GM21528 (cell line): Measurements from ENCODE around the gene KRT12.

ENCODE experiments used
- ATAC-seq: cut with Tn5 transposase; IDR thresholded peaks from one replicate; pipeline ENCODE4 v1.9.1; 2021; ENCODE audit warnings: mild to moderate bottlenecking, moderate library complexity; ENCODE audit not compliant: unreplicated experiment, low FRiP score

KRT12 gene

DNA sequence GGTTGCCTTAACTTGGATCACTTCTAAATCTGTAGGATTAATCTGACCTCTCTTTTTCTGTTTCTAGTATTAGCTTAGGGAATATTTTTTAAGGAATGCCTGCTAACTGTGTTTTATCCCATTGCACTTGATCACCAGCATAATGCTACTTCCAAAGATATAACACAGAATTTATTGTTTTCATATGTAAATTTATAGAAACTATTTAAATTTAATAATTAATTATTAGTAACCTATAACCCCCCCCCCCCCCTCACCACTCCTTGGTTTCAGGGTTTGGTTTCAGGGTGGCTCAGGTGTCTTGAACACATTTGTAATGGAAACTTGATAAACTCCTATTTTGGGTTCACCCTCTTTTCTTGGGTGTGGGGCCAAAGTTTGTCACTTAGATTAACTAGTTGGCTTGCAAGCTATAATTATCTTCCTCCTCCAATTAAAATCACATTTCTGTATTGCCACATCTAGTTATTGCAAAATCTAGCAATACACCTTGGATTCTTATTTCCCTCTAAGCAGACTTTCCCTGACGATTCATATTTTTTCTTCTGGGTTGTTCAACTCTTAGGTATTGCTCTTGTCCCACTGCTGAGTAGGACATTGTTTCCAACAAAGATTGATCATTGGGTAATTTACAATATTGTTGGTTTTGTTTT is 18.3 kb downstream of the KRT12 start:
- no peak for ATAC-seq

DNA sequence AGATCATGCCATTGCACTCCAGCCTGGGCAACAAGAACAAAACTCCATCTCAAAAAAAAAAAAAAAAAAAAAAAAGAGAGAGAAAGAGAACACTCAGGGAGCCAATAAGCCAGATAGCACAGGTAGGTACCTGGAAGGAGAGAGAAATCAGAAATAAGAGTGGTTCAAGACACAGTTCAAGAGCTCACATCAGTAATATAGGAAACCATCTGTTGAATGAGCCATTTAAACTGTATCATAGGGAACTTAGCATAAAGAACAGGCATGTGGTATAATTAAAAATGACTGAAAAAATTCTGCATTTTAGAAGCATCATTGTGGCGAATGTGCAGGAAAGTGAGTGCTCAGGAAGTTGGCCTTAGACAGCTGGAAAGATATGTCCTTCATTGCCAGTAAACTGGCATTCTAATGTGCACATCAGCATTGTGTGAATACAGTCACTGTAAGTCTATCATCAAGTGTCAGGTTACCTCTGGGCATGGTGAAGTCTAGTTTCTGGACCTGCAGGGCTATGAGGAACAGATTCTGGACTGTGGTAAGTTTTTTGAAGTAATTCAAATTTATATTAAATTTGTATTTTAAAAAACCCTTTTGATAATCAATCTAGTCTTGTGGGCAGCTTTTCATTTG is 20.4 kb downstream of the KRT12 start:
- no peak for ATAC-seq

DNA sequence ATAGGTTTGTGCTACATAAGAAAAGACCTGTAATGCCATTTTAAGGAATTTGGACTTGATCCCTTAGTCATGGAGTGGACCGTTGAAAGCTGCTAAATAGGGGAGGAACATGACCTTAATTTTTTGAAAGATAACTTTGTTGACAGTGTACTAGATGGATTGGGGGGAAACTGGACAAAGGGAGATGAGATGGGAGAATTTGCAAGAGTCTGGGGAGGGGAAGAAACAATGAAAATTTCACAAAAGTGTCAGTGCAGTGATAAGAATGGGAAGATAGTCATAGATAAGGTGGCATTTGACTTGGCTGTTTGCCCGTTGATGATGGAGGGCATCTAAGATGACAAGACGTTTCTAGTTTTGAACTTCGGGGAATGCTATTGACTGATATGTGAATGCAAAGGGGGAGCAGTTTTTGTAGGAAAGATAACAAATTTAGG is 22.3 kb downstream of the KRT12 start:
- no peak for ATAC-seq

DNA sequence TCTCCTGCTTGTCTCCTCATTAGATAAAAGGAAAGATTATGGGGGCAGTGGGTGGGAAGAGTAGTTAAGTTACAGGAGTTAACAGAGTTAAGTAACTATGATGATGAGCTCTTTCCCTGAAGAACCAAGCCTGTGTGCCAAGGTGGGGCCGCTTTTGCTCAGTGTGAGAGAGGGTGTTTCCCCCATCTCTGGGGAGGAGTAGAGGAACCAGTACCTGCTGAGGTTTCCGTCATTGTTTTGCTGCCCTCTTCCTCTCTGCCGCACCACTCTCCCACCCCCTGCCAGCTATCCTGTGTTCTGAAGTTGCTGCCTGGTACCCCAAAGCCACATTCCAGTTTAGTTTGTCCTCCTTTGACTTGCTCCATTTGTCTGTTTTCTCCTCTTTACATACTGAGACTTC is 23.8 kb downstream of the KRT12 start:
- no peak for ATAC-seq

DNA sequence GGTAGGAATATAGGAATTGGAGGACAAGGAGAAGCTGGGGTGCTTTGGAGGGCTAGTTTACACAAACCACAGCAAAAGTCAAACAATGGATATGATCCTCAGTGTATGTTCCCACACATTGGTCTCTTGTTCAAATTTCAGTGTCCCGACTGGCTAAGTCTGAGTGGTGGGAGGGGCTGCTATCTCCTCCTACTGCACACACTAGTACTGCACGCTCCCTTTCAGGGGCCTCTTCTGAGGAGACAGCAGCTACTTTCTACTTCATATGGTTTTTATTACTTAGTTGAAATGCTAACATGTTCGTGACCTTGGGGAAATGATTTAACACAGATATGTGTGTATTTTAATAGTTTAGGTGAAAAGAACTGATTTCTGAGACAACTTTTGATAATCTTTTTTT is 25.8 kb downstream of the KRT12 start:
- no peak for ATAC-seq

DNA sequence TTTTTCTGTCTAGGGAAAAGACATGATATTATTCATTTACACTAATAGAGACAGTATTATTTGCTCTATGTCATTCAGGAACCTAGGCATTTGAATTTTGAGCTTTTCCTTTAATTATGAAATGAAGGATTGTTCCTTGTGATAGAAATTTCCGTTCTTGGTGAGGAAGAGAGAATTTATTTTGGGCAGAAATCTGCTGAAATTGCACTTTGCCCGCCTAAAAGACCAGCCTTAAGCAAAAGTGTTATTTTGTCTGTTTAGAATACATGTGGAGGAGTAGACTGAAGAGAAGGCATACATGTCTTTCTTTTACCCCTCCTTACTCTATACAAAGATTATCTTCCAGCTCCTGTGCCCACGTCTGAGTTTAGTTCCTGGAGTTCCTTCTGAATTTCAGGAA is 27.8 kb downstream of the KRT12 start:
- no peak for ATAC-seq

DNA sequence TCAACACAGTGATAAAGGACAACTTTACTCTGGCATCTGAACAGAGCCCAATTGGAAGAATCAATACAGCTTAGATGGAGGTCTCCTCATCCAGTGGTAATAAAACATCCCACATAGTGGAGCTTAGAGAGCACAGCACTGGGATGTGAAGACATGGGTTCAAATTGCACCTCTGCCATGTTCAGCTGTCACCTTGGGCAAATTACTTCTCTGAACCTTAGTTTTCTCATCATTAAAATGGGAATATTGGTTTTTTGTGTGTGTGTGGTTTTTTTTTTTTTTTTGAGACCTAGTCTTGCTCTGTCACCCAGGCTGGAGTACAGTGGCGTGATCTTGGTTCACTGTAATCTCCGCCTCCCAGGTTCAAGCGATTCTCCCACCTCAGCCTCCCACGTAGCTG is 31.0 kb downstream of the KRT12 start:
- no peak for ATAC-seq

DNA sequence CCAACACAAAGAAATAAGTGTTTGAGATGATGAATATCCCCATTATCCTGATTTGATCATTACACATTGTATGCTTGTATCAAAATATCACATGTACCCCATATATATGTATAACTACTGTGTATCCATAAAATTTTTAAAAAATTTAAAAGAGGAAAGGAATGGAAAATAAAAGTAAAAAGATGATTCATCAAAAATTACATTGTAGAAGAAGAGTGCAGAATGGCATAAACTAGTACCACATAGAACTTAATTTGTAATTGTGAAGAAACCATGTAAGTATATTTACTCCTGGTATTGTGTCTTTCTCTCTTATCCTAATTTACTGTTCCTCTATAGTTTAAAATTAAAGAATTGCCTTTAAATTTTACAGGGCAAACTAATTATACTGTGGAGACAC is 33.1 kb downstream of the KRT12 start:
- ATAC-seq, result no peak

DNA sequence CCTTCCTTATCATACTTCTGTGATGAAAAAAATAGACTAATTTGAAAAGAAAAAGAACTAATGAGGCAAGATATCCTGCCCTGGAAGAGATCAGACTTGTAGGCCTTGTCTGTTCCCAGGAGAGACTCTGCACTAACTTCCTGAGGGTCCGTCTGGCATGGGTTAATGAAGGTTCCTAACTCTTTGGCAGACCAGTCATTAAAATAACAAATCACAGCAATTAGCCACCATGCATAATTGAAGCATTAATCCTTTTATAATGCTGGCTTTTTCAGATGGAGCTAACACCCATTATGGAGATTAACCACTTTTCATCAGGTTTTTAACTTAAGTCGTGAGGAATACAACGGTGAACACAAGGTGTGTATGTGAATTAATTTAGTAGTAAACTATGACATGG is 34.2 kb downstream of the KRT12 start:
- no peak for ATAC-seq

DNA sequence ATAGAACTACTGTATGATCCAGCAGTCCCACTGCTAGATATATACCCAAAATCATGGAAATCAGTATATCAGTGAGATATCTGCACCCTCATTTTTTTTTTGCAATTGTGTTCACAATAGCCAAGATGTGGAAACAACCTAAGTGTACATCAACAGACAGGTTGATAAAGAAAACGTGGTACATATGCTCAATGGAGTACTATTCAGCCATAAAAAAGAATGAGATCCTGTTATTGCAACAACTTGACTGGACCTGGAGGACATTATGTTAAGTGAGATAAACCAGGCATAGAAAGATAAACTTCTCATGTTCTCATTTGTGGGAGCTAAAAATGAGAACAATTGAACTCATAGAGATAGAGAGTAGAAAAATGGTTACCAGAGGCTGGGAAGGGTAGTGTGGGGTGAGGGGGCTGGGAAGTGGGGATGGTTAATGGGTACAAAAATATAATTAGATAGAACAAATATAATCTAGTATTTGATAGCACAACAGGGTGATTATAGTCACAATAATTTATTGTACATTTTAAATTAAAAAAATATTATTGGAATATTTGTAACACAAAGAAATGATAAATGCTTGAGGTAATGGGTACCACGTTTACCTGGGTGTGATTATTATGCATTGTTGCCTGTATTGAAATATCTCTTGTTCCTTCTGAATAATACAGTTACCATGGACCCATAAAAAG is 36.8 kb downstream of the KRT12 start:
- ATAC-seq, result no peak

DNA sequence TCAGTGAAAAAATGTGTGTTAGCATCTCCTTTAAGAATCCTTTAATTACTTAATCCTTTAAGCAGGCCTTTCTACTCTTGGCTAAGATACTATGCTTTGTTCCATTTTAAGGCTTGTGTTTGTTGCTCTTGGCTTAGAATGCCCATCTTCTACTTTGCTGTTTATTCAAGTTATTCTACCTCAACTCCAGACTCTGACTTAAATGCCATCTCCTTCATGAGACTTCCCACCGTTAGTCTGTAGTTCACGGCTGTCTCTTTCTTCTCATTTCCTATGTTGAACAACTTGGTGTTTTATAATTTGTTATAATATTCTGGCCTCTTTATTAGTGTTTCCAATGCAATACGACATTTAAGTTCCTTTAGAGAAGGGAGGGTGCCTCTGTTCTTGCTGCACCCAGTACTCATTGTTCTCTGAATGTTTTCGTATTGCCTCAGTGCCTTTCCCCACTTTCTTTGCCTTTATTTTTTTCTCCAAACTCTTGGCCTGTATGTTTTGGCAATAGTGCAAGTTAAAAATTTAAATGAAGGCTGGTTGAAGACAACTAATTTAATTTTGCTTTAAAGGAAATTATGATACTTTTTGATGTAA is 38.5 kb downstream of the KRT12 start:
- ATAC-seq, result no peak

DNA sequence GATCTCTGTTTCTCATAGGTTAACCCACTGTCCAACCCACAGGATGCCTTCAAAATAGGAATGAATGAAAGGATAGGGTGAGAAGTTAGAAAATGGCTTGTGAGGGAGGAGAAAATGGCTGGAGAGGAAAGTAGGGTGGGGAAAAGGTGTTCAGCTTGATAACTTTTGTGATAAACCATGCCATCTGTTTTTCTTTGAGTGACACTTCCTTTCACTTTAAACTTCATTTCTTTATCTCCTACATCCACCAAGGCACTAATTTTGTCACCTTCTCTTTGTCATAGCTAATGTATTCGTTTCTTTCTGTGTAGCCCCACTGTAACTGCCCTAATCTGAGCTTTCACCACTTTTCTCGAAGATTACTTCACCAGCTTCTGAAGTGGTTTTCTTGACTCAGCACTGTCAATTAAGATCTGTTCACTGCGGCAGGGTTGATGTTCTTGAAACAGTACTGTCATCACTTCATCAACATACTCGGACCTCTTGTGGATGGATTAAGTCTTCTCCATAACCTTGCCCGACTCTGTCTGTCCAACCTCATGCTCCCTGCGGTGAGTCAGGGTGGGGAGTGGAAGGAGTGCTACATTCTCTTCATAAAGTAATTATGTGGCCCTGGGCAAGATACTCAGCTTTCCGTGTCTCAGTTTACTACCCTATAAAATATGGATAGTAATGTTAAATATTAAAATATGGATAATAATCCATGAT is 39.1 kb downstream of the KRT12 start:
- ATAC-seq, result no peak

DNA sequence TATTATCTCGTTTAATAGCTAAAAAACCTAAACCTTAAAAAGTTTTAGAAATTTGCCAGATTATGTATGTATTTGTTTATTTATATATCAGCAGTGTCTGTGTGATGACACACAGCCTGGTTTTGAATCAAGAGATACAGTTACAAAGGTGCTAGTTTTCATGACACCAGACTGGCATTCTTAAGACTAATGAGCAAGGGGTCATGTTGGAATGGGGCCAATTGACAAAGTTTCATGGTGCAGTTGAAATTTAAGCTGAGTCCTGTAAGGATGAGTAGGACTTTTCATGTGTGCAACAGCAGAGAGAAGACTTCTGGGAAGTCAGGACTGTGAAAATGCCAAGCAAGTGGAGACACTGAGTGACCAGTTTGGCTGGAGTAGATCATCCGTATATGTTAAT is 41.4 kb downstream of the KRT12 start:
- ATAC-seq, result no peak

DNA sequence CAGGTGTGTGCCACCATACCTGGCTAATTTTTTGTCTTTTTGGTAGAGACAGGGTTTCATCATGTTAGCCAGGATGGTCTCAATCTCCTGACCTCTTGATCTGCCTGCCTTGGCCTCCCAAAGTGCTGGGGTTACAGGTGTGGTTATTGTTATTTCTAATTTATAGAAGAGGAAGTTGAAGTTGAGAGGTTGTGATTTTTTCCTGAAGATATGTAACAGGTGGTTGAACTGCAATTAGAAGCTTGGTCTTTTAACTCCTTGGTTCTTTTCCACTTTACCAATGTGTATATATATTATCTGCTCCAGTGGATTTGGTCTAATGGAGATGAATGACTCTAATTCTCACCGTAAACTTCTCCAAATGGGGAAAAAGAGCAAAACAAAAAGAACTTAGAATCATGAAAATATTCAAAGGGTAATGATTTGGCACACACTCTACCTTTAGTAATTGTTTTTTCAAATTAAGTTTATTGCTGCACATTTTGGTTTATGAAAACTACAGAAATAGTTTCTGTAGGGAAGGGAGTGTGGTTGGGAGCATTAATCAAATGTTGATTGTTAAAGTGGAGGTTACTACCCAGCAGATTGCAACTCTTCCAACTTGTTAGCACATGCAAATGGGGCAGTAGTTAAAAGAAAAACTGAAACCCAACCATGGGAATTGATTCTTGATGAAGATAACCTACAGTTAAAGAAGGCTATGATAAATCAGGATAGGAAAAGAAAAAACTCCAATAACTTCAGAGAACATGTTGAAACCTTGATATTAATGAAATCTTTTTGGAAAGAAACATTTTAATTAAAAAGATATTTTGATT is 42.8 kb downstream of the KRT12 start:
- ATAC-seq, result no peak

DNA sequence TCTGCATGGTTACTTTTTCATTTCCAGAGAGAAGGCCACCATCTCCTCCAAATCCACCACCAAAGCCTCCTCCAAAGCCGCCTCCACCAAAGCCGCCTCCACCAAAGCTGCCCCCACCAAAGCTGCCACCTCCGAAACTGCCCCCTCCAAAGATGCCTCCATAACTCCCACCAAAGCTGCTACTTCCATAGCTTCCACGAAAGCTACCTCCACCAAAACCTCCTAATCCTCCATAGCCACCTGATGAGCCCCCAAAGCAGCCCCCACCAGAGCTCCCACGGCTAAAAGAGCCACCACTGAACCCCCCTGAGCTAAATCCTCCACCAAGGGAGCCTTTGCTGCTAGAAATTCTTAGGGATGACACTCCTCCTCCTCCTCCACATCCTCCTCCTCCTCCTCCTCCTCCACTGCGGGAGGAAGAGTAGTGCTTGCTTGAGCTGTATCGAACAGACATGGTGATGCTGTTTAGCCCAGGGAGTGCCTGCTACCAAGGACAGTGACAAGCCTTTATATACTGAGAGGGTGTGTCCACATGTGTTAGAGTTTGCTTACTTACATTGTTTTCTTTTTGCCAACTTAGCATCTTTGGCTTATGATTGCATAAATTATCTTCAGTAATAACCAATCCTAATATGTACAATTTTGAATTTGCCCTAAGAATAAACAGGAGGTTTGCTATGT is 44.8 kb downstream of the KRT12 start, which contains the start of gene KRT10:
Gene KRT10, minus strand, starts transcription at position 483 of the 681 bp plus-strand sequence. Its CDS starts 29 bp downstream, at position 454.
- no peak for ATAC-seq

DNA sequence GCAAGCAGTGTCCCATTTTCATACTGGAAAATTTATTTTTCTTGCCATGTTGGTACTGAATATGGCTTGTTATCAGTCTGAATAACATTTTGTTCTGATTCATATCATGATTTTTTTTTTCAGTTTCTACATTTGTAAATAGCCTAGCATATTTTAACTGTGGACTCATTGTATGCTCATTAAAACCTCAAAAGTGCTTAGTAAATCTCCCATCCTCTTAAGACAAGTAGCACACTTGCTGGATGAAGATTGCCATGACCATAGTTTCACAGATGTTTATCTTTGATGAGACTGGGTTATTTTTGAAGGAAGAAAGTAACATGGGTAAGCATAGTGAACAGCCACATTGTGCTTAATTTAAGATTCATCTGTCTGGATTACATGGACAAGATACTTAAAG is 45.5 kb downstream of the KRT12 start:
- no peak for ATAC-seq

DNA sequence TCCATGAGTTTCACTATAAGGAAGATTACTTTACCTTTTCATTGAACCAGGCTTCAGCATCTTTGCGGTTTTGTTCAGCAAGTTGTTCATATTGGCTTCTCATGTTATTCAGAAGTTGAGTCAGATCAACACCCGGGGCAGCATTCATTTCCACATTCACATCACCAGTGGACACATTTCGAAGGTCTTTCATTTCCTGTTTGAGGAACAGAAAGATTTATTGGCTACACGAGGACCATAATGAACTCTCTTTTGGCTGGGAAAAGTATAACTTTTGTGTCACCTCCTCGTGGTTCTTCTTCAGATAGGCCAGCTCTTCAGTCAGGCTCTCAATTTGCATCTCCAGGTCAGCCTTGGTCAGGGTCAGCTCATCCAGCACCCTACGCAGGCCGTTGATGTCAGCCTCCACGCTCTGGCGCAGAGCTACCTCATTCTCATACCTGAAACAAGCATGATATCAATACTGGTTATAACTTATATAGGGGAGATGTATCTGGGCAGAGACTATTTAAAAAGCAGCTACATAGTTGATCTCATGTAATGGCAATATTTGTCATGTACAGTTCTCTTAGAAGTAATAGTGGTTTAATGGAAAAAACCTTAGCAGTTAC is 46.7 kb downstream of the KRT12 start:
- ATAC-seq, result no peak

DNA sequence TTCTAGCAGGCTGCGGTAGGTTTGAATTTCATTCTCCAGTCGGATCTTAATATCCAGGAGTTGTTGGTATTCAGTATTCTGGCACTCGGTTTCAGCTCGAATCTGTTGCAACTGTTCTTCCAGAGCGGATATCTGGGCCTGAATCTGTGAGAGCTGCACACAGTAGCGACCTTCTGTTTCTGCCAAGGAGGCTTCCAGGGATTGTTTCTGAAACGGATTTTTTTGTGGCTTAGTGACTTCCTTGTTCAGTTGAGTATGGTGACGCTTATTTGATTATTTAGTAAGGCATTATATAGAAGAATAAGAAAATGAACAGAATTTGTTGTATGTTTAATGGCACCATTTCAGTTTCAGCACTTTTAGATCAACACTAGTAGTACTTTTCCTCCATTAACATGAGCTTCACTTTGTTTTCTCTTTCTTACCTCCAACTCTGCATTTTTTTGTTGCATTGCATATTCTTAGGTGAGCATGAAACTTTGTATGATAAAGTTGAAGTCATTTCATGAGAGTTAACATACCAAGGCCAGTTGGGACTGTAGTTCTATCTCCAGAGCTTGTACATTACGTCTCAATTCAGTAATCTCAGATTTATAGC is 47.4 kb downstream of the KRT12 start:
- no peak for ATAC-seq
